ENCODE data around the gene DNAH3.
"Not testable (repeated sequence)": the region's sequence is repeated elsewhere in the genome, so short reads cannot be mapped to it uniquely, and the experiment has no call there.

Gene DNAH3

DNA sequence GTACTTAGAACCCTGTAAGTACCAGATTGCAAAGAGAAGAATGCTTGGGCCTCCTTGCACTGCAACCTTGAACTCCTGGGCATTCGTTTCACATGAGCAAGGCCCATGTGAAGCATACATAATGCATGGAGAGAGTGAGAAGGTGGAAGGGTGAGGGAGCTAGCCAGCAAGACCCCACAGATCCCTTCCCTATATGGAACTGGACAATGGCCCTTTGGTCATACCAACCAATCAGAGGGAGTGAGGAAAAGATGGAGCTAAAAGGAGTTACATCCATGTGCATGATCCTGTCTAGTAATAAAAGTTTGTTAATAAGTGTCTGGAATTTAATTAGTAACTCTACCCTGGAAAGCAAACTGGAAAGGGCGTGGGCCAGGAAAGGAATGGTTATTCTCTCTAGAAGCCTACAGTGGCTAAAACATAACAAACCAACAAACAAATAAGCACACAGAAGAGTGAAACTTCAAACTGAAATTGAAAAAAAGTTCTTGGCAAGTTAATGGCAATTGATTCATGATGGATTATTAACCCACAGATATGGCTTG lies 29.6 kb downstream of the DNAH3 start:
- no peak for DNase-seq

DNA sequence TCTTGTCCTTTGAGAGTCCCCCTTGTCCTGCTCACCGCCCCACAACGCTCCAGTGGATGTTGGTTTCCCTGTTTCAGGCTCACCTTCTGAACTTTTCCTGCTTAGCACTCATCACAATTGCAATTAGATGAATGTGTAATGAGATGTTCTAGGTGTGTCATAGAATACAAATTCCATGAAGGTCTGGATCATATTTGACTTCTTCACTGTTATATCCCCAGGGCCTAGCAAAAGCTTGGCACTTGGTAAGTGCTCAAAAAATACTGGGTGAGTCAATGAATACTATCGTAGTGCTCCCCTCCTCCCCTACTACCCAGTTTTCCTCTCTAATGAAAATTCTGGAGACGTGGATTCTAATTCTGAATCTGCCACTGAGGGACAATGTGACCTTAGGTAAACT lies 33.1 kb downstream of the DNAH3 start:
- DNase-seq = no peak

DNA sequence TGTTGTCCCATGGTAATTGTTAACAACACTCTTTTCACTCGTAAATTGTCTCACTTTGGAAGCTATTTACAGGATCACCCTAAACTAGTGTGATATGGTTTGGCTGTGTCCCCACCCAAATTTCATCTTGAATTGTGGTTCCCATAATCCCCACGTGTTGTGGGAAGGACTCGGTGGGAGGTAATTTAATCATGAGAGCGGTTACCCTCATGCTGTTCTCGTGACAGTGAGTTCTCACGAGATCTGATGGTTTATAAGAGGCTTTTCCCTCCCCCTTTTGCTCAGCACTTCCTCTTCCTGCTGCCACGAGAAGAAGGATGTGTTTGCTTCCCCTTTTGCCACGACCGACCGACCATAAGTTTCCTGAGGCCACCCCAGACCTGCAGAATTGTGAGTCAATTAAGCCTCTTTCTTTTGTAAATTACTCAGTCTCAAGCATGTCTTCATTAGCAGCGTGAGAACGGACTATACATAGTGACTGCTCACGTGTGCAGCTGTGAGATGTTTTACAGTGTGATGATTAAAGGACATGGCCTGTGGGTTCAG lies 34.4 kb downstream of the DNAH3 start:
- DNase-seq = peak in 1 of 2 donors; percentile 2

DNA sequence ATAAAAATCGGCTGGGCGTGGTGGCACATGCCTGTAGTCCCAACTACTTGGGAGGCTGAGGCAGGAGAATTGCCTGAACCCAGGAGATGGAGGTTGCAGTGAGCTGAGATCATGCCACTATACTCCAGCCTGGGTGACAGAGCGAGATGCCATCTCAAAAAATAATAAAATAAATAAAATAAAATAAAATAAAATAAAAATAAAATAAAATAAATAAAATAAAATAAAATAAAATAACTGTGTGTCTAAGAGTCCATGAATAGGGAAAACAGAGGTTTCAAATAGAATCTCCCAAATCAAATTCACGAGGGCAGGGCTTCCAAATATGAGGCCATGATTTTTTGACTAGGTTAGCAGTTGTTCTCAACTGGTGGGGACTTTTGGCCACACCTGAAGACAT lies 35.1 kb downstream of the DNAH3 start:
- not testable (repeated sequence) for DNase-seq

DNA sequence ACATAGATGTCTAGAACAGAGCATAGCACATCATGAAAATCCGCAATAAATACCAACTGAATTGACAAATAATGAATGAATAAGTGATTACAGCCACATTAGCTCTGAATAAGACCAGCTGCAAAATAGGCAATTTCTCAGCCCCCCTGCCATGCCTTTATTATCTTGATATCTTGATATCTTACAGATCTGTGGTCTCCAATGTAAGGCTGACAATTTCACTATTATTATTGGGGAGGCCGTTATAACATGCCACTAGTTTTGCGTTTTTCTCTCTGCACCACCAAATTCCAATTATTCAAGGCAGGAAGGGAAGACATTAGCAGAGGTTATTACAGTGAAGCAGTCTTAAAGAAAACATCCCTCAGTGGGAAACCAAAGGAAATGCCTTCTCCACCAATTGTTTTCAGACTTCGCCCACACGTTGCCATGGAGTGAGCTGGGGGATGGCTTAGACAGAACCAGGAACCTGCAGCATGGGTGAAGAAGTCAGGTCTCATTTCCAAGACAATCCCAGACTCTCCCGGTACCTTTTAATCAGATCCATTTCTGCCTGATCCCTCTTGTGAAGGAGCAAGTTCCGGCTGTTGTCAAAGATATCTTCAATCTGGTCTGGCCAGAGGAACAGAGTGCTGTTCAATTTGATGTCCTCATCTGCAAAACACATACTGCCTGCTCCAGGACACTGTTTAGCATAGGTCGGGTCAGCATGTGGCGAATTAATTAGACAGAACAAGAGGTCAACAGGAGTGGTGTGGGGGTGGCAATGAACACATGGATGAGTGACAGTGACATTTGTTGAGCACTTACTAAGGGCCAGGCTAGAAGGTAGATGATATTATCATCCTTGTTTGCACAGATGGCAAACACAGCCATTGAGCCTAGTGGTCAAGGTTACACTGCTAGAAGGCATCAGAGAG lies 46.4 kb downstream of the DNAH3 start:
- DNase-seq = no peak

DNA sequence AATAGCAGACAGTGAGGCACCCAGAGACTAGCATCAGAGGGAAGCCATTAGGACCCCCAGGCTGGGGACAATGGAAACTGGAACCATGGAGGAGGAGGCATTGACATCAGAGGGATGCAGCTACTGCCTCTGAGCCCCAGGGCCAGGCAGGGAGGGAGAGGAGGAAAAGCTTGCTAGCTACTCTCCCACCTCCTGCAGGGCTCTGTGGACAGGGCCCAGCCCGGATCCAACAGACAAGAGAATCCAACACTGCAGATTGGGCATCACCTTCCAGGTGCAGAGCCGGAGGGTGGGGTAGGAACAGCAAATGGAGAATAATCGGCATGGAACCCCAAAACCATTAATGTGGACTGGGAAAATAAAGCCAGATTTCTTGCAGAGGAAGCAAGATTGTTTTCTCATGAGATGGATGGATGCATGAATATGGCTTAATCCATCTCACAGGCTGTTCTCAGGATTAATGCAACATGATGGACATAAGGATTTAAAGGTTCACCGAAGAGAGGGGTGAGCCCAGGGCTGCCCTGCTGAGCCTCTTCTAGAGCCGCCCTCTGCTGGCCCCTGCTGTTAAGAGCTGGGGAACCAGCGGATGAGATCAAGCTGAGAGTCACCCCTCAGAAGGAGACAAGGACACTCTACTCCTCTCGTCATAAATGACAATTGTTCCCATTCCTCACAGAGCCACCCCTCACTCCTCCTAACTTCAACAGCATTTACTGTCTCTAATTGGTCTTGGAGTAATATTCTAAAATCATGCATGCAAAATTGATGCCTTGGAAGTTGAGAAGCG lies 48.8 kb downstream of the DNAH3 start:
- no peak for DNase-seq

DNA sequence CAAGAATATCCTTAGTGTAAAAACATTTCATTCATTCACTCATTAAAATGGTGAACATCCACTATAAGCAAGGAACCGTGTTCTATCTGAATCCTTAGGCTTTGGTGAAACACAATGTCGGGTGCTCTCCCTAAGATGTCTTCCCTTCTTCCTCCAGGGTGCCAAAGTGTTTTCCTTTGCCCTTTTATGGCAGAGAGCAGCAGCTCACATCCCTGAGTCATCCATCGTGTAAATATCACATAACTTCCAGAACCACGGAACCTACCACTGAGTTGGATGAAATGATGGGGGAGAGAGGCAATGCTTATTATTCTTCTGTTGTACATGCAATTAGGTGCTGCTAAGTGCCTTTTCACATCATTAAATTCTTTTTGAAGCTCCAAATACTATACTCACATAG lies 50.2 kb downstream of the DNAH3 start:
- DNase-seq = no peak

DNA sequence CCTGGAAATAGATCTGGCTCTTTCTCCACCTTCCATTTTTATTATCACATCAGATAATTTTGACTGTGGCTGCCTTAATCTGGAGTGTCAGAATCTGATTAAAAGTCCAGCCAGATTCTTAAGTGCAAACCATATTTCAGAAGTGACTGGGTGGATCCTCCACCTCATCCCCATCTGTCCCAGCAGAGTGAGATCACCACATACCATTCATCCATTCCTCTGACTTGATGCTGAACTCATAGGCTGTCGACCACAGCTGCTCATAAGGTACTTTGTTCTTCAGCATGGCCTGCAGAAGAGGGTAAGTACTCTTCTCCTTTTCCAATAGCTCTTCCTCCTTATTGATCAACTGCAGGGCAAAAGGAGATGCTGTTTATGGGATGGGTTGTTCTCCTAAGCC lies 53.5 kb downstream of the DNAH3 start:
- no peak for DNase-seq

DNA sequence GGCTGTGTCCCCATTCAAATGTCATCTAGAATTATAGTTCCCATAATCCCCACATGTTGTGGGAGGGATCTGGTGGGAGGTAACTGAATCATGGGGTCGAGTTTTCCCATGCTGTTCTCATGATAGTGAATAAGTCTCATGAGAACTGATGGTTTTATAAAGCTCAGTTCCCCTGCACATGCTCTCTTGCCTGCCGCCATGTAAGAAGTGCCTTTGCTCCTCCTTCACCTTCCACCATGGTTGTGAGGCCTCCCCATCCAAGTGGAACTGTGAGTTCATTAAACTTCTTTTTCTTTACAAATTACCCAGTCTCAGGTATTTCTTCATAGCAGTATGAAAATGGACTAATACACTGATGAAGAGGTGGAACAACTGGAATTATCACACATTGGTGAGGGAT lies 55.9 kb downstream of the DNAH3 start:
- not testable (repeated sequence) for DNase-seq

DNA sequence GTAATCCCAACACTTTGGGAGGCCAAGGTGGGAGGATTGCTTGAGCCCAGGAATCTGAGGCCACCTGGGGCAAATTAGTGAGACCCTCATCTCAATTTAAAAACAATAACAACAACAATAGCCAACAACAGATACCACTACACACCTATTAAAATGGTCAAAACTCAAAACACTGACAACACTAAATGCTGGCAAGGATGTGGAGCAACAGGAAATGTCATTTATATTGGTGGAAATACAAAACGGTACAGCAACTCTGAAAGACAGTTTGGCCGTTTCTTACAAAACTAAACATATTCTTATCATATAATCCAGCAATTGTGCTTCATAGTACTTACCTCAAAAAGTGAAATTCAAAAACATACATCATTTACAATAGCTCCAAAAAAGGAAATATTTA lies 57.7 kb downstream of the DNAH3 start:
- DNase-seq = no peak

DNA sequence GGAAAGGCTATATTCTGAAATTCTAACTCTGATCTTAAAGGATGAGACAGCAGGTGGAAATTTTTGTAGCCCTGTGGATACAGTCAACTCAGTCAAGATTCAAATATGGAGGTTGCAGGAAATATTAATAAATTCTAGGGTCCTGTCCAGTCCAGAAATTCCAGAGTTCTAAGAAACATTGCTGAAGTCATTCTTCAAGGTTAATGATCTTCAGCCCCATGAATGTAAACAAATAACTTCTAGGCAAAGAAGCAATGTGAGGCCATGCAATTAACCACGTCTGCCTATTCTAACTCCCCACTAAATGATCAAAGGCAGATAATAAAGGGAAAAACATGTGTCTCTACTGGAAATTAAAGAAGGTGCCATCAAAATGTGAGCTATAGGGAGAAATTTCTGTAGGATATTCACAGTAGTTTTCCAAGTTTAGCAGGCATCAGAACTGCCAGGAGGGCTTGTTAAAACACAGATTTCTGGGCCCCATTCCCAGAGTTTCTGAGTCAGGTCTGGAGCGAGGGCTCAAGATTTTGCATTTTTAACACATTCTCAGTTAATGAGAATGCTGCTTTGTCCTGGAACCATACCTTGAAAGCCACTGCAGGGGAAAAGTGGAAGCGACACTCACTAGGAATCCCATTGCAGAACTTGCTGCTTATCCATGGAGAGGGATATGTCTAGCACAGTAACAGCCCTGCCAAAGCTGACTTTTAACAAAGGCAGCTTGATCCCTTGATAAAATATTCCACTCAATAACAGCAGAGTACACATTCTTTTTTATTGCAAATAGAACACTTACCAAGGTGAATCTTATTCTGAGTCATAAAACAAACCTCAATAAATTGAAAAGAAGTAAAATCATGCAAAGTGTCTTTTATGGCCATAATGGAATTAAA lies 61.8 kb downstream of the DNAH3 start:
- DNase-seq = no peak

DNA sequence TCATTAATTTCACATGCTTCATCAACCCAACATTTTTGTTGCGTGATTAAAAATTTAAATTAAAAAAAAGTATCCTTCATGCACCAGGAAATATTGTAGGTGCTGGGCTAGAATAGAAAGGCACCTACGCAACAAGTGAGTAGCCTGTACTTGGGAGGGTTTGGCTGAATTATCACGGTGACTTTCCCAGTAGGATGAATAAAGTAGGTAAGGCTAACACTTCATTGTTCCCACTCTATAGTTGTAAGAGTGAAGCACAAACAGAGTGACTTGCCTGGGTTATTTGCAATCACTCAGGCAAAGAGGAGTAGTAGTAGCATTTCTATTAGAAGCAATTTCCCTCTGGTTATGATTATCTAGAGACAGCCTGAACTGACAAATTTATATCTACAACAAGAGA lies 62.5 kb downstream of the DNAH3 start:
- DNase-seq = no peak

DNA sequence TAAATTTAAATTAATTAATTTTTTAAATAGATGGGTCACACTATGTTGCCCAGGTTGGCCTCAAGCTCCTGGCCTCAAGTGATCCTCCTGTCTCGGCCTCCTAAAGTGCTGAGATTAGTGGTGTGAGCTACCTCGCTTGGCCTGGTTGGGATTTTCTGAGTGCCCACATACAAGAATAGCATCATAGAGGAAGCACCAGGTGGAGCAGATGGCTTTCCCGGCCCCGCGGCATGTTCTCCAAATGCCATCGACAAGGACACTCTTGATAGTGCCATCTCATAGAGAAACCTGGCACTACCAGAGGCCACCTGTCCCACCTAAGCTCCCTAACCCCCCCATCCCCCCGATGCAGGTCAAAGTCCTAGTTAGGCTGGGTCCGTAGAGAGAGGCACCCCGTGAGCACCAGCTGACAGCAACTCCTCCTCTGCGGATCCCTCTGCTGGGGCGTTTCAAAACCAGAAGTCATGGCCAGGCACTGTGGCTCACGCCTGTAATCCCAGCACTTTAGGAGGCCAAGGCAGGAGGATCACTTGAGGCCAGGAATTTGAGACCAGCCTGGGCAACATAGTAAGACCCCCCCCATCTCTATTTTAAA lies 65.9 kb downstream of the DNAH3 start:
- DNase-seq = no peak

DNA sequence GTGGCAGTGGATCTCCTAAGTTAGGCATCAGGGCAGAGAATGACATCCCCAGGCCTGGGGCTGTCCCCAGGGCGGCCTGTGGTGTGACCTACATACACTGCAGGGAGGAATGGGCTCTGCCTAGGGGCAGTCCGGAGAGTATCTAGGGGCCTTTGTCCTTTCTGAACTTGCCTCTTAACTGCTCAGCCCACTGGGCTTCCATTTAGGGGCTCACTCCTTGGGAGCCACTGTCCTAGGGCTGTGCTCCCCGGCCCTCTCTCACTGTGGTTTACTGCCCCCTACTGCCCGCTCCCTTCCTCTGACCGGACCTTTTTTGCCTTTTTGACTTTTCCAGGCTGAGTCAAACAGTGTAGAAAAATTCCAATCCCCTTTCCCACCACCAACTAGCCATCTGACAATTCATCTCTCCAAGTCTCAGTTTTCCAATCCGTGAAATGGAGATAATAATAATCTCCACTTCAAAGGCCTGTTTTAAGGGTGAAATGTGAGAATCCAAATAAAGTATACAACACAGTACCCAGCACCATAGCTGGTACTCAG lies 66.8 kb downstream of the DNAH3 start:
- DNase-seq = peak; percentile 40 to 55

DNA sequence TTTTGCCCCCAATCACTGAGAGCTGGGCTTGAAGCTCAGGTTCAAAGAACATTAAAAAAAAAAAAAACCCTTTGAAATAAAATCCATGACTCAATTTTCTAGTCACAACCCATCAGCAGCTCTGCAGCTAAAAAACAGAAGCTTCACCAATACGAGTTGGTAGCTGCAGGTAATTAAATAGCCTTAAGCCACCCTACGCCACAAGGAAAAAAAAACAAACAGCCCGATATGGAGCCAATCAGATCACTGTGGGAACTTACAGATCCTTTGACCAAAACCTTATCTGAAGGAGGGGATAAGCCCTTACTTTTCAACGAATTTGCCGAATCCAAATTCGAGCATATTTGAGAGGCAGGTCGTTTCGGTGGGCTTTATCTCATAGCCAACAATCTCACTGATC lies 69.3 kb downstream of the DNAH3 start:
- DNase-seq = no peak

DNA sequence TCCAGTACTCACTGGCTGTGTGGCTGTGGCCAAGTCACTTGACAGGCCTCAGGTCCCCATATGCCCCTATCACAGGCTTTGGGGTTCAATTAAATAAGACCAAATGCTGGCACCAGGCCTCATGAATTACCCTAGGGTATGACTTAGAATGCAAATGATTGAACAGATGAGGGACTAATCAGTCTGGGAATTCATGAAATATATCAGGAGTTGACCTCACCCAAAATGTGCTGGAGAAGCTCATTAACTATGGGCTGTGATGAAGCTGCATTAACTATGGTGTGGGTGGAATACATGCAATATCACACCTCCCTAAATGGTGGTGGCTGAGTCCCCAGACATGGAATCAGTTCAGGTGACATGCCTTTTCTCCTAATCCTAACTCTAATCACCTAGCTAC lies 72.1 kb downstream of the DNAH3 start:
- no peak for DNase-seq

DNA sequence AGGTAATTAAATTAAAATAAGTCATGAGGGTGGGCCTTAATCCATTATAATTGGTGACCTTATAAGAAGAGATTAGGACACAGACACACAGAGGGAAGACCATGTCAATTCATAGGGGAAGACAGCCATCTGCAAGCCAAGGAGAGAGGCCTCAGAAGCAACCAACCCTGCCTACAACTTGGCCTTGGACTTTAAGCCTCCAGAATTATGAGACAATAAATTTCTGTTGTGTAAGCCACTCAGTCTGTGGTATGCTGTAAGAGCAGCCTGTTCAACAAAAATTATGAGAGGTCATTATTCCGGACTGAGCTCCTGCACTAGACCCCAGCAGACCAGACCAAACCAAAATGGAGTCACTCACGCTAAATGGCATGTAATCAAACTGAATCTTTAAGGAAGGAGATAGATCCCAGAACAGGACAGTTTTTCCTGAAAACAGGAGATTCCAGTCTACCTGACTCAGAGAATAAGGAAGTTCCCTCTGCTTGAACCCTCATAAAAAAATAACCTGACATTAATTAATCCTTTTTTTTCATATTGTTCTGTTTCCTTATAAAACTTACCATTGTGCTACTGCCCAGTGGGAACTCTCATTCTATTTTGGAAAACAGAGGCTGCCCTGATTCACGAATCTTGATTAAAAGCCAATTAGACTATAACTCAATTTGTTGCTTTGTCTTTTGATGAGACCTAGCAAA lies 74.3 kb downstream of the DNAH3 start:
- DNase-seq = no peak

DNA sequence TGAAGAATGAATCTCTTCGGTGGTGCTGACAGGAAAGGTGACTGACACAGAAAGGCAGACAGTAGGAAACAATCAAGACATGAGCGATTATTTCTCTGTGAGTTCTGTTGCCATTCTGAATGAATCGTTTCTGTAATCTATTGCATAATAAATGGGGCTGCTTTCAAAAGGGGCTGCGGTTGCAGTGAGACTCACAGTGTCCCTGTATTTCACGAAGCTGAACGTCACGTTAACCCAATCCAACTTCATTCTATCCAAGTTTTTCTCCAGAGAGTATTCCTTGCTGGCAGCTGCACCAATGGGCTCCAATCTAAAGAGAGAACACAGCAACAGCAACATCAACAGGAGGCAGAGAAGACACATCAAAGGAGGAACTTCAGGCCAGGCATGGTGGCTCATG lies 75.4 kb downstream of the DNAH3 start:
- no peak for DNase-seq

DNA sequence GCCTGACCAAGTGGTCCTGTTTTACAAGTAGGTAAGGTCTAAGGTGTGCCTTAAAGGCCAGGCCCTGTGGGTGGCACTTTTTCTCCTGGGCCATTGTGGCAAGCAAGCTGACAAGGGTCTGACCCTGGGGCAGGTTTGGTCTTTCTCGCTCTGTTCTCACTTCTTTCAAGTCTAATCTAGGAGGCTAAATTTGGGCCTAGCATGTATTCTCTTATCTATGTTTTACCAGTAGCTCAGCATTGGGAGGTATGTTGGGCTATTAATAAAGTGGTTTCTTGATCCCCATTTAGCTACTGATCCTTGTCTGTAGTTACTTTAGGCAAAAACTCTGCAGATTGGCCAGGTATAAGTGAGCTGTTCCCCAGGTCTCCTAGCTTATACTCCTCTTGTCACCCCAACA lies 77.7 kb downstream of the DNAH3 start:
- no peak for DNase-seq

DNA sequence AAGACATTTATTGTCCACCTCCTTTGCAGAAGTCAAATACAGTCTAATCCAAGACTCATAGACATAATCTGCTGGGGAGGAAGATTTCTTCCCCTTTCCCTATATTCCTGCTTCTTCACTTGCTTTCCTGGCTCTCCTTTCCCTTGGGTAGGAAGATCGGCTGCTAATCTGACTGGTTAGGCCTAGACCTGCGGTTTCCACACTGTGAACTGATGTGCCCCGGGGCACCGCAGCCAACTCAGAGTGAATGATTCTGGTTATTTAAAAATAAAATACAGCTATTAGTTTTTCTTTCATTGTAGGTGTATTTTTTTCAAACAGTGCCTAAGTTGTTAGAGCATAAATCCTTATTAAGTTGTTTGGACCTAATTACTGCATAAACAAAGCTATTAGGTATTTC lies 78.9 kb downstream of the DNAH3 start:
- no peak for DNase-seq

DNA sequence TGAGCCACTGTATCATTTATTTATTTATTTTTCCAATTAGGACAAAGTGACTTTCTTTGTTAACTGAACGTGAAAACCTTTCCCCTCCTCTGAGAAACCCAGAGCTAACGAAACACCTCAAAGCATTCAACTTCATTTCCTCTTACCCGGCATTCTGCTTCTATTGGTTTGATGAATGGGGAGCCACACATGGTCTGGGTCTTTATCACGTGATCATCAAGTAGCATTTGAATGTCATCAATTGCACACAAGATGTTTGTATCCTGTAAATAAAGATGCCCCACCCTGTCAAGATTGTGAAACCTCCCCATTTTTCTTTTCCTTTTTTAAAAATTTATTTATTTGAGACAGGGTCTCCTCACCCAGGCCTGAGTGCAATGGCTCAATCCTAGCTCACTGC lies 80.1 kb downstream of the DNAH3 start:
- DNase-seq = no peak

Measured in stimulated activated CD4-positive, alpha-beta T cell treated with anti-CD3 and anti-CD28 coated beads, Interleukin-2, amount 100 ng/mL, for 48 hours (primary cell).